ENCODE results near the gene TBK1. TPM values are rescaled to one million over a fixed set of nuclear protein-coding genes. Genes with fewer than 3 reads are reported as not detected.
A peak's percentile ranks its signal among the peaks of the same experiment; 100 is the strongest.

TBK1 gene
- total and polyA plus RNA-seq, 2 of the 4 experiments (the other 2 are of a cell fraction), result 9.9 to 11.6 TPM

- WGBS, 2 experiments (ENCODE audit: extremely low coverage in 2 of 2, insufficient read length in 1 of 2), result no CpG with 5 or more reads among the region's 4 CpGs
- Histone ChIP-seq H2AK5ac (ENCODE audit: low read depth, low read length) (no peak overlapping the region), H3K27ac (ENCODE audit: insufficient read depth, low read length) (no peak overlapping the region), H3K56ac (ENCODE audit: extremely low read depth, insufficient read depth, low read length) (no peak overlapping the region), H3K79me1 (ENCODE audit: low read depth in 1 of 2, low read length in 2 of 2) (no peaks in the 10 kb centered on the region), H3K18ac (ENCODE audit: low read depth, low read length) (no peak overlapping the region), H3K9me1 (ENCODE audit: insufficient read depth, low read length) (no peaks in the 10 kb centered on the region), H3K4me1 (ENCODE audit: control insufficient read depth, insufficient read depth, low read length) (peaks cover 5% of the 10 kb centered on the region), H3K36me3 (ENCODE audit: control insufficient read depth, insufficient read depth, low read length) (no peaks in the 10 kb centered on the region), H2BK20ac (ENCODE audit: low read depth, low read length) (no peak overlapping the region), H2BK15ac (ENCODE audit: low read depth, low read length) (no peak overlapping the region), H3K4ac (ENCODE audit: low read depth, low read length) (no peak overlapping the region), H2BK5ac (ENCODE audit: low read depth, low read length, poor library complexity, severe bottlenecking) (no peak overlapping the region), H3K27me3 (ENCODE audit: control insufficient read depth, insufficient read depth, low read length) (peaks cover 3% of the 10 kb centered on the region; the same call in 1 of the 2 replicates), H2AK9ac (replicated peaks; ENCODE audit: low read depth, low read length, poor library complexity) (no peak overlapping the region), H3K9ac (ENCODE audit: low read depth, low read length) (no peak overlapping the region), H3K23ac (ENCODE audit: low read depth, low read length) (no peak overlapping the region), H4K91ac (ENCODE audit: insufficient read depth, low read depth, low read length) (no peak overlapping the region), H3K14ac (replicated peaks; ENCODE audit: low read depth, low read length) (no peak overlapping the region), H2BK120ac (ENCODE audit: low read depth, low read length) (no peak overlapping the region), H4K8ac (ENCODE audit: low read depth in 2 of 2, low read length in 2 of 2) (no peak overlapping the region), H4K5ac (ENCODE audit: low read depth, low read length) (no peak overlapping the region), H3K4me3 (ENCODE audit: insufficient read depth, low read depth, low read length) (no peak overlapping the region), H2AFZ (replicated peaks; ENCODE audit: low read length, poor library complexity) (no peak overlapping the region), H4K20me1 (ENCODE audit: insufficient read depth, low read length) (no peaks in the 10 kb centered on the region), H3K9me3 (ENCODE audit: control insufficient read depth, insufficient read depth, low read length) (no peaks in the 10 kb centered on the region), H3K4me2 (ENCODE audit: low read depth, low read length) (no peak overlapping the region)
- ATAC-seq (ENCODE audit: low read depth) (no peak), DNase-seq (peak; percentile 39)
- ChIA-PET POLR2A (ENCODE audit: unreplicated experiment) (interaction anchor here (0.6 kb wide), 1 partner anchor 151 kb away, joined by 3 read pairs; no protein-coding TSS in a partner anchor), CTCF (interaction anchor here (1.6 kb wide), 1 partner anchor 11 kb away, joined by 4 read pairs; no protein-coding TSS in a partner anchor)
- TF ChIP-seq NFE2L2 (IDR thresholded peaks at IDR 0.05; ENCODE audit: low read depth, low read length) (no peak), POLR2A (IDR thresholded peaks at IDR 0.05; ENCODE audit: low read depth, low read length) (no peak), CEBPB (IDR thresholded peaks at IDR 0.05; ENCODE audit: low read depth, low read length) (no peak), MAFK (IDR thresholded peaks at IDR 0.05; ENCODE audit: low read depth, low read length) (no peak), RAD21 (IDR thresholded peaks at IDR 0.05; ENCODE audit: low read length) (no peak), MXI1 (IDR thresholded peaks at IDR 0.05; ENCODE audit: borderline replicate concordance, low read depth, low read length) (no peak), SMC3 (IDR thresholded peaks at IDR 0.05; ENCODE audit: low read depth, low read length) (no peak), MAZ (IDR thresholded peaks at IDR 0.05; ENCODE audit: borderline replicate concordance, low read depth, low read length) (no peak), BHLHE40 (IDR thresholded peaks at IDR 0.05; ENCODE audit: low read depth, low read length) (no peak), FOS (IDR thresholded peaks at IDR 0.05; ENCODE audit: low read depth, low read length) (no peak)
- TF ChIP-seq, protein P1, sequence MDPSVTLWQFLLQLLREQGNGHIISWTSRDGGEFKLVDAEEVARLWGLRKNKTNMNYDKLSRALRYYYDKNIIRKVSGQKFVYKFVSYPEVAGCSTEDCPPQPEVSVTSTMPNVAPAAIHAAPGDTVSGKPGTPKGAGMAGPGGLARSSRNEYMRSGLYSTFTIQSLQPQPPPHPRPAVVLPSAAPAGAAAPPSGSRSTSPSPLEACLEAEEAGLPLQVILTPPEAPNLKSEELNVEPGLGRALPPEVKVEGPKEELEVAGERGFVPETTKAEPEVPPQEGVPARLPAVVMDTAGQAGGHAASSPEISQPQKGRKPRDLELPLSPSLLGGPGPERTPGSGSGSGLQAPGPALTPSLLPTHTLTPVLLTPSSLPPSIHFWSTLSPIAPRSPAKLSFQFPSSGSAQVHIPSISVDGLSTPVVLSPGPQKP (IDR thresholded peaks at IDR 0.05; ENCODE audit: borderline replicate concordance, low read depth, low read length), result no peak
- in situ Hi-C loops (cut with MboI; ENCODE audit: low sequenced_read_pairs), result no loop called here
- dilution Hi-C loops (cut with HindIII; ENCODE audit: low sequenced_read_pairs, unreplicated experiment), result no loop called here
- no TSS peak for BruUV-seq (replicated peaks)
- intact Hi-C loops (cut with micrococcal nuclease), result no loop called here
Observed at GRCh38 chr12:64538121-64538520, 86.2 kb downstream of the TBK1 start.

Measured in IMR-90 (cell line).